H1 (cell line): ENCODE measurements around the gene RNF220. TPM values are rescaled to one million over a fixed set of nuclear protein-coding genes. Genes with fewer than 3 reads are reported as not detected.

Experiments used
- CTCF ChIA-PET: fragments of 300-600 bp; sonication (Branson Sonifier 250); formaldehyde crosslinking; loops from one replicate; lab custom pipeline; 2021; ENCODE audit not compliant: partially characterized antibody; lab: Charles Lee
- POLR2A ChIA-PET: fragments of 300-600 bp; sonication (Branson Sonifier 250); formaldehyde crosslinking; loops from one replicate; lab custom pipeline; 2021; ENCODE audit warnings: inconsistent platforms; ENCODE audit not compliant: partially characterized antibody; lab: Charles Lee
- DNase-seq, 2 experiments: peaks; one replicate each; pipeline versions ENCODE4 v3.0.0 to v3.0.0-alpha.2; 2010 to 2022; ENCODE audit warnings: low spot score in 2 of 2, low read depth in 1 of 2, mixed read lengths in 1 of 2
- FAIRE-seq: peaks from 2 replicates; lab custom pipeline; 2011; peaks lifted over from hg19 to GRCh38; lab: Jason Lieb, UNC
- H2AFZ ChIP-seq: 2 replicates; pipeline ENCODE4 v1.8.1; 2012; ENCODE audit warnings: low read length, inconsistent platforms
- H2AK5ac ChIP-seq: 2 replicates; pipeline ENCODE4 v1.6.1; 2013; ENCODE audit warnings: low read depth, low read length
- H2BK120ac ChIP-seq: replicated peaks from 2 replicates; pipeline ENCODE3; 2013; ENCODE audit warnings: low read depth, low read length, inconsistent platforms
- H2BK12ac ChIP-seq: 2 replicates; pipeline ENCODE4 v1.6.1; 2013; ENCODE audit warnings: low read depth, low read length
- H2BK15ac ChIP-seq: 2 replicates; pipeline ENCODE4 v1.6.1; 2013; ENCODE audit warnings: low read length
- H2BK20ac ChIP-seq: 2 replicates; pipeline ENCODE4 v1.6.1; 2013; ENCODE audit warnings: low read length
- H2BK5ac ChIP-seq: 2 replicates; pipeline ENCODE4 v1.6.1; 2013; ENCODE audit warnings: low read depth, low read length
- H3K14ac ChIP-seq: 2 replicates; pipeline ENCODE4 v1.6.1; 2013; ENCODE audit warnings: inconsistent platforms; ENCODE audit not compliant: insufficient read length
- H3K18ac ChIP-seq: 2 replicates; pipeline ENCODE4 v1.6.1; 2013; ENCODE audit warnings: low read length; ENCODE audit errors: extremely low read depth
- H3K23ac ChIP-seq: 2 replicates; pipeline ENCODE4 v1.6.1; 2013; ENCODE audit warnings: inconsistent platforms; ENCODE audit not compliant: insufficient read length
- H3K23me2 ChIP-seq: 2 replicates; pipeline ENCODE4 v1.6.1; 2013; ENCODE audit warnings: low read depth, low read length
- H3K27ac ChIP-seq: 2 replicates; pipeline ENCODE4 v1.6.1; 2011; ENCODE audit warnings: low read depth, low read length, inconsistent platforms
- H3K27me3 ChIP-seq, 4 experiments: replicated peaks in 1 of 4; 1 replicate in 1 of 4; 2 replicates in 3 of 4; pipeline versions ENCODE4 v1.6.1 to v1.8.1; 2011 to 2013; ENCODE audit warnings: low read length in 3 of 4, mild to moderate bottlenecking in 3 of 4, inconsistent platforms in 2 of 4, mixed read lengths in 2 of 4, moderate library complexity in 1 of 4; ENCODE audit not compliant: control insufficient read depth in 3 of 4, insufficient read depth in 3 of 4; ENCODE audit errors: extremely low read depth in 1 of 4
- H3K36me3 ChIP-seq, 4 experiments: 2 replicates each; pipeline versions ENCODE4 v1.6.1 to v1.8.1; 2011 to 2013; ENCODE audit warnings: mild to moderate bottlenecking in 4 of 4, low read length in 3 of 4, moderate library complexity in 2 of 4, control low read depth in 1 of 4, inconsistent platforms in 1 of 4; ENCODE audit not compliant: insufficient read depth in 4 of 4, control insufficient read depth in 2 of 4
- H3K4ac ChIP-seq: replicated peaks from 2 replicates; pipeline ENCODE3; 2013; ENCODE audit warnings: low read length, low read depth, mixed read lengths, inconsistent platforms; ENCODE audit not compliant: insufficient read length
- H3K4me1 ChIP-seq, 4 experiments: replicated peaks in 1 of 4; 1 replicate in 1 of 4; 2 replicates in 3 of 4; pipeline versions ENCODE4 v1.6.1 to v1.8.1; 2011 to 2013; ENCODE audit warnings: low read length in 3 of 4, inconsistent platforms in 2 of 4, mixed read lengths in 1 of 4; ENCODE audit not compliant: insufficient read depth in 4 of 4, control insufficient read depth in 3 of 4
- H3K4me2 ChIP-seq, 2 experiments: 2 replicates each; pipeline versions ENCODE4 v1.6.1 to v1.8.1; 2011 to 2013; ENCODE audit warnings: low read depth in 2 of 2, low read length in 2 of 2, control low read depth in 1 of 2, inconsistent platforms in 1 of 2, mild to moderate bottlenecking in 1 of 2; ENCODE audit not compliant: insufficient read depth in 1 of 2
- H3K4me3 ChIP-seq, 4 experiments: fragments of 200-600, 300-600 bp in 1 of 4; sonication (generic), shearing (Covaris generic), sonication (Bioruptor Twin) in 1 of 4; 2 replicates each; pipeline versions ENCODE4 v1.5.1 to v1.8.1; 2011 to 2016; ENCODE audit warnings: low read length in 4 of 4, low read depth in 3 of 4, control low read depth in 2 of 4, inconsistent platforms in 2 of 4, mild to moderate bottlenecking in 2 of 4, mixed read lengths in 1 of 4, moderate library complexity in 1 of 4; ENCODE audit not compliant: insufficient read depth in 2 of 4; ENCODE audit errors: extremely low read depth in 1 of 4
- H3K56ac ChIP-seq: replicated peaks from 2 replicates; pipeline ENCODE3; 2013; ENCODE audit warnings: low read depth, mild to moderate bottlenecking, mixed read lengths, low read length, inconsistent platforms; ENCODE audit not compliant: insufficient read length
- H3K79me1 ChIP-seq: 2 replicates; pipeline ENCODE4 v1.6.1; 2013; ENCODE audit warnings: low read depth, low read length, control low read depth
- H3K79me2 ChIP-seq, 2 experiments: 2 replicates each; pipeline versions ENCODE4 v1.6.1 to v1.8.1; 2012 to 2013; ENCODE audit warnings: low read length in 2 of 2, mild to moderate bottlenecking in 2 of 2, inconsistent platforms in 1 of 2; ENCODE audit not compliant: insufficient read depth in 2 of 2, control insufficient read depth in 1 of 2
- H3K9ac ChIP-seq, 4 experiments: replicated peaks in 1 of 4; 1 replicate in 1 of 4; 2 replicates in 3 of 4; pipeline versions ENCODE4 v1.6.1 to v1.8.1; 2011 to 2013; ENCODE audit warnings: low read depth in 3 of 4, low read length in 3 of 4, control low read depth in 2 of 4, mild to moderate bottlenecking in 2 of 4, moderate library complexity in 2 of 4, inconsistent platforms in 1 of 4; ENCODE audit errors: extremely low read depth in 1 of 4
- H3K9me3 ChIP-seq, 2 experiments: 2 replicates each; pipeline versions ENCODE4 v1.6.1 to v1.8.1; 2012 to 2013; ENCODE audit warnings: mild to moderate bottlenecking in 2 of 2, moderate library complexity in 2 of 2, control low read depth in 1 of 2, inconsistent platforms in 1 of 2, low read depth in 1 of 2, low read length in 1 of 2, mixed read lengths in 1 of 2; ENCODE audit not compliant: insufficient read depth in 2 of 2
- H4K20me1 ChIP-seq, 2 experiments: replicated peaks in 1 of 2; 2 replicates each; pipeline versions ENCODE3 to v1.8.1; 2011 to 2013; ENCODE audit warnings: inconsistent platforms in 2 of 2, low read length in 2 of 2, mild to moderate bottlenecking in 1 of 2; ENCODE audit not compliant: insufficient read depth in 2 of 2, control insufficient read depth in 1 of 2
- H4K5ac ChIP-seq: 2 replicates; pipeline ENCODE4 v1.6.1; 2013; ENCODE audit warnings: low read length, low read depth, mixed read lengths, inconsistent platforms; ENCODE audit not compliant: insufficient read length
- H4K8ac ChIP-seq: 2 replicates; pipeline ENCODE4 v1.8.0; 2013; ENCODE audit warnings: mild to moderate bottlenecking, moderate library complexity, low read length, inconsistent platforms; ENCODE audit not compliant: insufficient read depth; ENCODE audit errors: extremely low read depth
- H4K91ac ChIP-seq: replicated peaks from 2 replicates; pipeline ENCODE3; 2013; ENCODE audit warnings: low read length, mixed read lengths, inconsistent platforms; ENCODE audit not compliant: insufficient read length
- BCL11A ChIP-seq, 2 experiments: IDR thresholded peaks; one replicate each; pipeline ENCODE4 v1.6.1; 2011; ENCODE audit warnings: low read depth in 2 of 2, low read length in 2 of 2, mild to moderate bottlenecking in 2 of 2
- CBX5 ChIP-seq: fragments of 300-800, 300-1000 bp; sonication (generic); IDR thresholded peaks from 2 replicates; pipeline ENCODE4 v1.7.1; 2016; ENCODE audit warnings: antibody characterized with exemption, low read length, low read depth
- EP300 ChIP-seq, 2 experiments: IDR thresholded peaks; 1 replicate in 1 of 2; 2 replicates in 1 of 2; pipeline ENCODE4 v1.6.1; 2011 to 2012; ENCODE audit warnings: low read depth in 2 of 2, low read length in 2 of 2, mild to moderate bottlenecking in 2 of 2, borderline replicate concordance in 1 of 2, inconsistent platforms in 1 of 2, moderate library complexity in 1 of 2
- JUND ChIP-seq: IDR thresholded peaks from 2 replicates; pipeline ENCODE4 v1.6.1; 2011; ENCODE audit warnings: mild to moderate bottlenecking, improper control_type of control experiment, low read length
- KDM5A ChIP-seq: fragments of 200-600 bp; IDR thresholded peaks from 2 replicates; pipeline ENCODE4 v1.7.1; 2012; ENCODE audit warnings: mild to moderate bottlenecking, low read length, inconsistent platforms, mixed read lengths
- MAFK ChIP-seq: IDR thresholded peaks from 2 replicates; pipeline ENCODE4 v1.6.1; 2012; ENCODE audit warnings: low read depth, mild to moderate bottlenecking, improper control_type of control experiment, low read length
- NRF1 ChIP-seq: IDR thresholded peaks from 2 replicates; pipeline ENCODE4 v1.6.1; 2011; ENCODE audit warnings: mild to moderate bottlenecking, low read depth, low read length, improper control_type of control experiment
- RAD21 ChIP-seq, 2 experiments: IDR thresholded peaks in 1 of 2; conservative IDR thresholded peaks in 1 of 2; 2 replicates each; pipeline ENCODE4 v1.6.1; 2011; ENCODE audit warnings: low read depth in 2 of 2, low read length in 2 of 2, improper control_type of control experiment in 1 of 2, inconsistent platforms in 1 of 2, mild to moderate bottlenecking in 1 of 2, moderate library complexity in 1 of 2
- RXRA ChIP-seq: IDR thresholded peaks from 2 replicates; pipeline ENCODE4 v1.6.1; 2011; ENCODE audit warnings: low read depth, mild to moderate bottlenecking, low read length, moderate library complexity; ENCODE audit not compliant: insufficient read depth
- SAP30 ChIP-seq: fragments of 300-600 bp; sonication (generic); IDR thresholded peaks from 2 replicates; pipeline ENCODE4 v1.7.1; 2012; ENCODE audit warnings: low read length, moderate library complexity, mild to moderate bottlenecking, inconsistent platforms; ENCODE audit not compliant: insufficient read depth, insufficient replicate concordance
- SP2 ChIP-seq: IDR thresholded peaks from 2 replicates; pipeline ENCODE4 v1.6.1; 2012; ENCODE audit warnings: mild to moderate bottlenecking, low read length, inconsistent platforms
- TAF7 ChIP-seq: optimal IDR thresholded peaks from 2 replicates; pipeline ENCODE3; 2011; ENCODE audit warnings: low read depth, mild to moderate bottlenecking, inconsistent platforms, low read length, moderate library complexity, borderline replicate concordance
- YY1 ChIP-seq: IDR thresholded peaks from 2 replicates; pipeline ENCODE4 v1.6.1; 2011; ENCODE audit warnings: low read depth, mild to moderate bottlenecking, low read length
- WGBS, 2 experiments: shearing (Covaris generic) in 1 of 2; methylation state at CpG; one replicate each; pipeline versions ENCODE4 v1.1.6 to v1.1.7; 2013 to 2015; ENCODE audit warnings: low lambda C conversion rate in 2 of 2, mixed read lengths in 2 of 2, inconsistent platforms in 1 of 2, low coverage in 1 of 2, missing lambda C conversion rate in 1 of 2; ENCODE audit not compliant: insufficient replicate concordance in 2 of 2, insufficient coverage in 1 of 2, insufficient read length in 1 of 2; ENCODE audit errors: extremely low coverage in 1 of 2, missing lambda C conversion rate in 1 of 2; 5-methylcytosine and 5-hydroxymethylcytosine counted together
- polyA plus RNA-seq, 7 experiments: library from polyadenylated mRNA; depleted of rRNA in 3 of 7; stranded (reverse) in 5 of 7; unstranded in 2 of 7; fragments of >200 nt in 5 of 7; fragments of 200-250 nt in 2 of 7; gene quantifications; 1 replicate in 5 of 7; 2 replicates in 1 of 7; 4 replicates in 1 of 7; pipeline versions ENCODE4 v1.2.1 to v1.2.3, GENCODE V29; 2011 to 2013; ENCODE audit warnings: missing spikeins in 2 of 7, mixed read lengths in 2 of 7
- total RNA-seq: library from RNA; stranded (reverse); fragmentation: NEBNext Ultra II Directional; extraction: Animal tissue kit (Norgen Biotek cat#: 25700); gene quantifications from 2 replicates; pipeline ENCODE4 v1.2.1, GENCODE V29; 2021

The RNF220 gene
- total and polyA plus RNA-seq, 2 of the 8 experiments (the other 6 are each of a cell fraction or from before 2014, with no cell fraction given) = 123 to 160 TPM

GRCh38 chr1:44584167-44584566 is 179.1 kb downstream of the RNF220 start:
- Histone ChIP-seq H2BK20ac (no peak overlapping the region), H3K79me1 (peaks cover 2% of the 10 kb centered on the region; the same call in 1 of the 2 replicates)

More at GRCh38 chr1:44584167-44584566, 179.1 kb downstream of the RNF220 start:
- H3K4me3 ChIP-seq = no peak overlapping the region
- H3K79me2 ChIP-seq = no peaks in the 10 kb centered on the region
- no peak overlapping the region for H3K56ac ChIP-seq
- DNase-seq = no peak
- H2BK15ac ChIP-seq = no peak overlapping the region
- no peak overlapping the region for H2AFZ ChIP-seq
- H3K18ac ChIP-seq = no peak overlapping the region
- peak; percentile 32 for FAIRE-seq
- H3K36me3 ChIP-seq = no peaks in the 10 kb centered on the region
- H3K23me2 ChIP-seq = no peaks in the 10 kb centered on the region
- H3K9ac ChIP-seq = no peak overlapping the region
- no peak overlapping the region for H3K14ac ChIP-seq
- no peak overlapping the region for H3K27ac ChIP-seq
- no peak overlapping the region for H3K4ac ChIP-seq
- no peak overlapping the region for H2AK5ac ChIP-seq
- H3K23ac ChIP-seq = no peak overlapping the region
- POLR2A ChIA-PET = interaction anchor here (0.6 to 2.1 kb wide), 4 partner anchors 12 to 63 kb away, joined by 3 to 9 read pairs (median 3); no protein-coding TSS in a partner anchor
- H3K27me3 ChIP-seq = no peaks in the 10 kb centered on the region; a peak in 1 of 7 replicates
- no peaks in the 10 kb centered on the region for H4K20me1 ChIP-seq
- CTCF ChIA-PET = interaction anchor here (0.8 to 5.4 kb wide), 13 partner anchors 9 to 270 kb away, joined by 3 to 53 read pairs (median 5); no protein-coding TSS in a partner anchor
- WGBS, 2 experiments = 82% methylated on average over 6 of the region's 6 CpGs; no CpG with 5 or more reads in 1 of the 2 experiments
- H2BK12ac ChIP-seq = no peak overlapping the region; the same call in 1 of the 2 replicates
- no peak overlapping the region for H4K91ac ChIP-seq
- no peaks in the 10 kb centered on the region for H3K9me3 ChIP-seq
- H3K4me1 ChIP-seq = peaks cover 0 to 11% (median 5%) of the 10 kb centered on the region in 4 experiments; a peak in 5 of 7 replicates
- H2BK120ac ChIP-seq = no peak overlapping the region
- no peak overlapping the region for H4K8ac ChIP-seq
- no peak for TF ChIP-seq BCL11A (IDR thresholded peaks at IDR 0.05; ENCODE audit: low read depth in 2 of 2, low read length in 2 of 2)
- TF ChIP-seq YY1 = no peak
- TF ChIP-seq RXRA = no peak
- TF ChIP-seq MAFK = no peak
- no peak for TF ChIP-seq SP2
- TF ChIP-seq TAF7 = no peak
- TF ChIP-seq RAD21 (IDR thresholded peaks at IDR 0.05 in 1 of 2, conservative IDR thresholded peaks at IDR 0.05 in 1 of 2; ENCODE audit: low read depth in 2 of 2, low read length in 2 of 2) = no peak
- no peak for TF ChIP-seq KDM5A
- TF ChIP-seq JUND = no peak
- TF ChIP-seq EP300 (IDR thresholded peaks at IDR 0.05; ENCODE audit: borderline replicate concordance in 1 of 2, low read depth in 2 of 2, low read length in 2 of 2) = no peak
- no peak for TF ChIP-seq SAP30
- TF ChIP-seq NRF1 = no peak
- TF ChIP-seq CBX5 = no peak
- no peak overlapping the region; a peak in 1 of 4 replicates for H3K4me2 ChIP-seq
- H4K5ac ChIP-seq = no peak overlapping the region
- H2BK5ac ChIP-seq = no peak overlapping the region
